HCT116 (cell line): ENCODE data around the gene DCAF11. TPM values are rescaled to one million over a fixed set of nuclear protein-coding genes. Genes with fewer than 3 reads are reported as not detected.

Experiments used
- ATAC-seq: fragments of 200-7000 bp; cut with Tn5 transposase; 2 replicates; pipeline ENCODE4 v1.9.1; 2020; ENCODE audit warnings: mild to moderate bottlenecking, moderate library complexity
- BruUV-seq: library from RNA; stranded (reverse); fragments of 400-500 nt; replicated peaks from 2 replicates; lab custom pipeline; 2021; lab: Mats Ljungman, UMichigan
- CTCF ChIA-PET: fragments of 300-600 bp; sonication (Branson Sonifier 250); formaldehyde crosslinking; loops from one replicate; lab custom pipeline; 2021; ENCODE audit warnings: antibody characterized with exemption; lab: Charles Lee
- POLR2A ChIA-PET: fragments of 300-600, 350-600 bp; sonication (Branson Sonifier 250); formaldehyde crosslinking; loops from one replicate; lab custom pipeline; 2021; ENCODE audit warnings: antibody characterized with exemption; lab: Charles Lee
- RAD21 ChIA-PET, 2 experiments: fragments of 300-600 bp; sonication (Branson Sonifier 250); formaldehyde crosslinking; loops; one replicate each; lab custom pipeline; 2023; ENCODE audit warnings: low total read pairs in 2 of 2; ENCODE audit not compliant: uncharacterized antibody in 2 of 2, unreplicated experiment in 2 of 2, low non-redundant PET in 1 of 2; lab: Charles Lee
- DNase-seq: peaks from one replicate; pipeline ENCODE4 v3.0.0-alpha.2; 2010; ENCODE audit warnings: low read depth, low spot score
- H2AFZ ChIP-seq: fragments of 200-600 bp; shearing (Covaris generic), sonication (generic); 2 replicates; pipeline ENCODE4 v1.6.1; 2017; ENCODE audit warnings: low read depth, mixed run types, mixed read lengths, antibody characterized with exemption, low read length; ENCODE audit not compliant: poor library complexity, severe bottlenecking
- H3K27ac ChIP-seq: 2 replicates; pipeline ENCODE4 v1.5.1; 2012; ENCODE audit warnings: low read depth, low read length
- H3K27me3 ChIP-seq: fragments of 200-600 bp; sonication (generic); 2 replicates; pipeline ENCODE4 v1.6.1; 2016; ENCODE audit warnings: mixed run types, low read length, mixed read lengths; ENCODE audit not compliant: insufficient read depth
- H3K36me3 ChIP-seq, 2 experiments: fragments of 200-500 bp in 1 of 2; fragments of 200-600 bp in 1 of 2; sonication (Bioruptor generic) in 1 of 2; sonication (generic) in 1 of 2; 2 replicates each; pipeline versions ENCODE4 v1.5.1 to v1.6.1; 2014 to 2016; ENCODE audit warnings: low read length in 2 of 2, inconsistent platforms in 1 of 2, mixed read lengths in 1 of 2, mixed run types in 1 of 2; ENCODE audit not compliant: insufficient read depth in 2 of 2, control insufficient read depth in 1 of 2
- H3K4me1 ChIP-seq, 2 experiments: fragments of 200-600 bp in 1 of 2; sonication (generic) in 1 of 2; 2 replicates each; pipeline versions ENCODE4 v1.5.1 to v1.6.1; 2012 to 2017; ENCODE audit warnings: low read length in 2 of 2, inconsistent platforms in 1 of 2, mild to moderate bottlenecking in 1 of 2, mixed read lengths in 1 of 2, mixed run types in 1 of 2, moderate library complexity in 1 of 2; ENCODE audit not compliant: insufficient read depth in 2 of 2, control insufficient read depth in 1 of 2
- H3K4me2 ChIP-seq: fragments of 200-600 bp; sonication (generic); 2 replicates; pipeline ENCODE4 v1.6.1; 2017; ENCODE audit warnings: mixed run types, low read length, mixed read lengths
- H3K4me3 ChIP-seq, 2 experiments: fragments of 200-600 bp in 1 of 2; sonication (generic) in 1 of 2; replicated peaks in 1 of 2; 2 replicates each; pipeline ENCODE4 v1.5.1; 2011 to 2016; ENCODE audit warnings: low read length in 2 of 2, control low read depth in 1 of 2, low read depth in 1 of 2, mild to moderate bottlenecking in 1 of 2, mixed read lengths in 1 of 2, mixed run types in 1 of 2
- H3K79me2 ChIP-seq: fragments of 200-600 bp; sonication (generic); 2 replicates; pipeline ENCODE4 v1.6.1; 2017; ENCODE audit warnings: mild to moderate bottlenecking, mixed run types, low read length, moderate library complexity, mixed read lengths; ENCODE audit not compliant: insufficient read depth
- H3K9ac ChIP-seq: fragments of 200-600 bp; sonication (generic); 2 replicates; pipeline ENCODE4 v1.6.1; 2016; ENCODE audit warnings: low read length, mixed read lengths
- H3K9me2 ChIP-seq: fragments of 200-600 bp; sonication (generic), shearing (Covaris generic); 2 replicates; pipeline ENCODE4 v1.6.1; 2017; ENCODE audit warnings: mixed run types, mild to moderate bottlenecking, moderate library complexity; ENCODE audit not compliant: insufficient read depth
- H3K9me3 ChIP-seq, 2 experiments: fragments of 200-500 bp in 1 of 2; fragments of 200-600 bp in 1 of 2; sonication (Bioruptor generic) in 1 of 2; sonication (generic) in 1 of 2; 2 replicates each; pipeline ENCODE4 v1.6.1; 2014 to 2017; ENCODE audit warnings: low read length in 2 of 2, mixed read lengths in 2 of 2, inconsistent platforms in 1 of 2, low read depth in 1 of 2, mild to moderate bottlenecking in 1 of 2, mixed run types in 1 of 2, moderate library complexity in 1 of 2; ENCODE audit not compliant: control insufficient read depth in 1 of 2, insufficient read depth in 1 of 2
- H4K20me1 ChIP-seq: fragments of 200-600 bp; sonication (generic), shearing (Covaris generic); 2 replicates; pipeline ENCODE4 v1.6.1; 2017; ENCODE audit warnings: mixed run types, mild to moderate bottlenecking, moderate library complexity; ENCODE audit not compliant: insufficient read depth
- ATF3 ChIP-seq: IDR thresholded peaks from 2 replicates; pipeline ENCODE4 v1.6.1; 2012
- EGR1 ChIP-seq: IDR thresholded peaks from 2 replicates; pipeline ENCODE4 v1.6.1; 2012; ENCODE audit warnings: low read depth
- ELF1 ChIP-seq: IDR thresholded peaks from 2 replicates; pipeline ENCODE4 v1.6.1; 2012; ENCODE audit warnings: low read depth, borderline replicate concordance
- EZH2 ChIP-seq: fragments of 200-600 bp; sonication (generic); IDR thresholded peaks from 2 replicates; pipeline ENCODE4 v1.6.1; 2017; ENCODE audit warnings: antibody characterized with exemption, mixed run types
- FOSL1 ChIP-seq: IDR thresholded peaks from 2 replicates; pipeline ENCODE4 v1.6.1; 2012; ENCODE audit warnings: low read depth
- MAX ChIP-seq: IDR thresholded peaks from 2 replicates; pipeline ENCODE4 v1.6.1; 2012
- POLR2AphosphoS5 ChIP-seq: IDR thresholded peaks from 2 replicates; pipeline ENCODE4 v1.6.1; 2011; ENCODE audit warnings: mild to moderate bottlenecking, low read depth, low read length, moderate library complexity
- RAD21 ChIP-seq: IDR thresholded peaks from 2 replicates; pipeline ENCODE4 v1.6.1; 2012; ENCODE audit warnings: low read depth, mild to moderate bottlenecking
- REST ChIP-seq: IDR thresholded peaks from 2 replicates; pipeline ENCODE4 v1.6.1; 2012; ENCODE audit warnings: low read depth
- SP1 ChIP-seq: IDR thresholded peaks from 2 replicates; pipeline ENCODE4 v1.6.1; 2012; ENCODE audit warnings: low read depth
- SRF ChIP-seq: IDR thresholded peaks from 2 replicates; pipeline ENCODE4 v1.6.1; 2012; ENCODE audit warnings: low read depth
- TCF7L2 ChIP-seq: IDR thresholded peaks from 2 replicates; pipeline ENCODE4 v1.7.0; 2011; ENCODE audit warnings: borderline replicate concordance, inconsistent platforms; ENCODE audit not compliant: insufficient read depth, insufficient read length; ENCODE audit errors: extremely low read depth
- YY1 ChIP-seq: IDR thresholded peaks from 2 replicates; pipeline ENCODE4 v1.6.1; 2011; ENCODE audit warnings: low read length, low read depth, moderate library complexity, mild to moderate bottlenecking; ENCODE audit not compliant: insufficient replicate concordance; ENCODE audit errors: extremely low read depth
- ZNF274 ChIP-seq: fragments of 200-500 bp; sonication (Bioruptor generic); IDR thresholded peaks from 2 replicates; pipeline ENCODE4 v1.6.1; 2014; ENCODE audit warnings: mild to moderate bottlenecking, low read depth, low read length, inconsistent platforms
- intact Hi-C: fragments of 100-400 bp; cut with micrococcal nuclease; formaldehyde crosslinking; loops from 2 replicates; pipeline ENCODE4 v1.10.0; 2022
- total RNA-seq: library from RNA; stranded (reverse); gene quantifications from one replicate; pipeline ENCODE4 v1.2.1, GENCODE V29; 2021; ENCODE audit not compliant: unreplicated experiment

Gene DCAF11
- total RNA-seq, 1 experiment from 2014 or later = 47.5 TPM

- H3K9me3 ChIP-seq = no peaks in the 10 kb centered on the region
- H3K9ac ChIP-seq = no peak overlapping the region
- H2AFZ ChIP-seq = no peak overlapping the region
- CTCF ChIA-PET = interaction anchor here (1.0 to 1.3 kb wide), 2 partner anchors 19 to 76 kb away, joined by 3 read pairs; partner anchors contain the start of genes DCAF11 and NRL
- DNase-seq = no peak
- TF ChIP-seq SRF = no peak
- TF ChIP-seq ZNF274 = no peak
- no peak for TF ChIP-seq FOSL1
- no peak for TF ChIP-seq YY1
- no peak for TF ChIP-seq REST
- no peak for TF ChIP-seq EZH2
- TF ChIP-seq ELF1 = no peak
- TF ChIP-seq ATF3 = no peak
- no peak for TF ChIP-seq MAX
- TF ChIP-seq EGR1 = no peak
- no peak for TF ChIP-seq RAD21
- TF ChIP-seq POLR2AphosphoS5 = no peak
- TF ChIP-seq SP1 = no peak
- no peak for TF ChIP-seq TCF7L2
- TF ChIP-seq, all 23 proteins: peak for 0
- POLR2A ChIA-PET = interaction anchor here (0.7 to 3.5 kb wide), 2 partner anchors 19 to 25 kb away, joined by 3 to 32 read pairs; partner anchors contain the start of genes DCAF11 and NRL
- Histone ChIP-seq H3K79me2 (peaks cover 16% of the 10 kb centered on the region; the same call in 1 of the 2 replicates), H3K36me3 (peaks cover 11% of the 10 kb centered on the region in 2 experiments), H3K4me3 (no peak overlapping the region), H3K27me3 (no peaks in the 10 kb centered on the region), H3K4me1 (peaks cover 11 to 28% of the 10 kb centered on the region in 2 experiments; a peak in 3 of 4 replicates), H3K27ac (no peak overlapping the region), H3K4me2 (no peak overlapping the region), H4K20me1 (no peaks in the 10 kb centered on the region), H3K9me2 (no peaks in the 10 kb centered on the region)
- intact Hi-C loops = no loop called here
- RAD21 ChIA-PET = no interaction called here
- ATAC-seq = no peak
- no TSS peak for BruUV-seq
Measured at GRCh38 chr14:24133735-24134134, 19.2 kb downstream of the DCAF11 start.
